Muscle of leg (tissue), 11 donors: ENCODE results near the gene GRSF1. TPM values are rescaled to one million over a fixed set of nuclear protein-coding genes. Genes with fewer than 3 reads are reported as not detected.

Source experiments
- DNase-seq: peaks from one replicate; pipeline ENCODE4 v3.0.0; 2013
- H3K27ac ChIP-seq: one replicate; pipeline ENCODE4 v1.5.1; 2013; ENCODE audit warnings: mild to moderate bottlenecking, low read length, control low read depth
- H3K27me3 ChIP-seq: one replicate; pipeline ENCODE4 v1.6.1; 2013; ENCODE audit warnings: low read length; ENCODE audit not compliant: control insufficient read depth, insufficient read depth
- H3K36me3 ChIP-seq: one replicate; pipeline ENCODE4 v1.6.1; 2013; ENCODE audit warnings: low read length; ENCODE audit not compliant: control insufficient read depth, insufficient read depth
- H3K4me1 ChIP-seq: one replicate; pipeline ENCODE4 v1.6.1; 2013; ENCODE audit warnings: low read length; ENCODE audit not compliant: control insufficient read depth, insufficient read depth
- H3K4me3 ChIP-seq: one replicate; pipeline ENCODE4 v1.5.1; 2013; ENCODE audit warnings: low read length, control low read depth
- H3K9me3 ChIP-seq: replicated peaks from 2 replicates; pipeline ENCODE4 v1.6.1; 2013; ENCODE audit warnings: low read depth, low read length; ENCODE audit not compliant: control insufficient read depth
- WGBS: methylation state at CpG from one replicate; pipeline ENCODE4 v1.1.5; 2013; ENCODE audit warnings: missing lambda C conversion rate; ENCODE audit not compliant: insufficient coverage; 5-methylcytosine and 5-hydroxymethylcytosine counted together
- polyA plus RNA-seq, 8 donors: library from polyadenylated mRNA; unstranded; fragments of 120-200 nt; gene quantifications; one replicate each; pipeline versions ENCODE4 v1.2.1 to v1.2.3, GENCODE V29; 2013; ENCODE audit warnings: inconsistent platforms in 1 of 8, low replicate concordance in 1 of 8; ENCODE audit not compliant: insufficient read length in 8 of 8, insufficient read depth in 1 of 8
- total RNA-seq: library from RNA; stranded (reverse); fragments of 120-200 nt; gene quantifications from one replicate; pipeline ENCODE4 v1.2.4, GENCODE V29; 2013

Gene GRSF1
- total and polyA plus RNA-seq, 9 donors, result 115 to 198 (median 148) TPM

DNA sequence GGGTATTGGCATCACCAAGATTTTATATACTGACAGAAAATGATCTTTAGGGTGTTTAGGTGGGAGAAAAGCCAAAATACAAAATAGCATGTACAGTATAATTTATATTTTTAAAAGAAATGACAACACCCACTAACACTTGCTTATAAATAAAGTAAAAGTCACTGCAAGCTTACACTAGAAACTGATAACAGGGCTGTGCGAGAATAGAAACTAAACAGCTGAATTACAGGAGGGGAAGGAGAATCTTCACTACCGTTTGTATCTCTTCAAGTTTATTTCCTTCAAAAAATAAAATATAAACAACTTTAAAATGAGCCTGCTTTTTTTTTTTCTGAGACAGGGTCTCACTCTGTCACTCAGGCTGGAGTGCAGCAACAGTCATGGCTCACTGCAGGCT lies 22.8 kb downstream of the GRSF1 start:
- WGBS, result no CpG with 5 or more reads among the region's 2 CpGs

DNA sequence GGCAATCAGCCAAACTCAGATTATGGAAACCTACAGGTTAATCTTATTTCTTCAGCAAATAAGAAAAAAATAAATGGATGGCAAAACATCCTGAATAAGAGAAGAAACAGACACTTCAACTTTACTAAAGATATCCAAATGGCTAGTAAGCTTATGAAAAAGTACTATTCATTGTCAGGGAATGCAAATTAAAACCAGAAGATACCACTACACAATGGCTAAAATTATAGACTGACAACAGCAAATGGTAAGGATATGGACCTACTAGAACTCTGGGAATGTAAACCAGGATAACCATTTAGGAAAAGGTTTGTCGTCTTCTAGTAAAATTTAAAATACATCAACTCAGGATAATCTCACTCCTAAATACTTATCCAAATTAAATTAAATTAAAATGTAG lies 24.3 kb downstream of the GRSF1 start:
- no peak overlapping the region for H3K27ac ChIP-seq
- no peak for DNase-seq
- no CpG with 5 or more reads among the region's 1 CpG for WGBS
- no peaks in the 10 kb centered on the region for H3K4me1 ChIP-seq
- H3K36me3 ChIP-seq, result peaks cover 7% of the 10 kb centered on the region
- no peaks in the 10 kb centered on the region for H3K9me3 ChIP-seq
- H3K4me3 ChIP-seq, result no peak overlapping the region
- no peaks in the 10 kb centered on the region for H3K27me3 ChIP-seq

More for the DNA sequence above, 22.8 kb downstream of the GRSF1 start:
- H3K9me3 ChIP-seq, result no peaks in the 10 kb centered on the region
- no peaks in the 10 kb centered on the region for H3K27me3 ChIP-seq
- H3K36me3 ChIP-seq, result peaks cover 13% of the 10 kb centered on the region
- no peak for DNase-seq
- no peak overlapping the region for H3K27ac ChIP-seq
- no peak overlapping the region for H3K4me3 ChIP-seq
- no peaks in the 10 kb centered on the region for H3K4me1 ChIP-seq

DNA sequence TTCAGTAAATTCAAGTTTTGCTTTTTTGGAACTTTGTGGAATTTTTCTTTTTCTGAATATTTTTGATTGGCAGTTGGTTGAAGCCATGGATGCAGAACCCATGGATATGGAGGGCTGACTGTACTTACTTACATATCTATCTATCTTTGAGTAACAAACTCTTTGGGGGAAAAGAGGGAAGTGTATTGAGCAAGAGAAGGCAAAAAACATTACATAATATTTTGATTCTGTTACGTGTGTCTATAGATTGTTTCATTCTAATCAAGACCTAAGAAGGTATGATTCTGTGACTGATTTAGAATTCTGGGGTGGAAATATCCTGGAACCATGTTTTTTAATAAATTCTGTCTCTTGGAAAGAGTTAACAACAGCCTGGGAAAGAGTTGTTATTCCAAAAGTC lies 31.5 kb downstream of the GRSF1 start:
- Histone ChIP-seq H3K27ac (no peak overlapping the region), H3K9me3 (no peaks in the 10 kb centered on the region), H3K4me1 (no peaks in the 10 kb centered on the region), H3K27me3 (no peaks in the 10 kb centered on the region), H3K36me3 (peaks cover 11% of the 10 kb centered on the region), H3K4me3 (no peak overlapping the region)
- no CpG with 5 or more reads among the region's 1 CpG for WGBS
- DNase-seq, result no peak

DNA sequence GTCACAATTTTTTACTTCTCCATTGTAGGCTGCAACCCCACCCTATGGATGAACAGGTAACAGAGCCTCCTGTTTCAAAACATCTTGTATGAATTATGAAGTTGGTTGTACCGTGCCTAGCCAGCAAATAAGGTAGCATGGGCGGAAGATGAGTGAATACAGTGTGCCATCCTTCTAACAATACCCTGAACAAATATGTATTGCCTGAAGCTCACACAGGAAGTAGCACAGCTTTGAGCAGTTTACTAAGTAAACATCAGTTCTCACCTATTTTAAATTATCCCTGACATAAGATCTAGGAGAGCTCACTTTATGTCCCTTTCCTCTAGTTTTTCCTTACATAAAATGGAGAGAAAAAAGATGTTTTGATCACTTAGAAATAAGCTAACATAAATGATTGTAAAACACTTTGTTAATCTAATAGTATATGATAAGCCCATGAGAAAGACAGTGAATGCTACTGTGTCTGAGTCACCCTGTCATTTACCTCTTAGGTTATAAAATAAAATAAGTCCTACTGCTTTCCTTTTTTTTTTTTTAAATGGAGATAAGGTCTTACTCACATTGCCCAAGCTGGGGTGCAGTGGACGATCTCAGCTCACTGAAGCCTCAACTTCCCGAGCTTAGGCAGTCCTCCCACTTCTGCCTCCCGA lies 36.6 kb downstream of the GRSF1 start:
- peaks cover 14% of the 10 kb centered on the region for H3K36me3 ChIP-seq
- H3K4me1 ChIP-seq, result no peaks in the 10 kb centered on the region
- WGBS, result 87% methylated on average over 3 of the region's 5 CpGs
- no peaks in the 10 kb centered on the region for H3K27me3 ChIP-seq
- no peak overlapping the region for H3K27ac ChIP-seq
- DNase-seq, result no peak
- H3K4me3 ChIP-seq, result no peak overlapping the region
- H3K9me3 ChIP-seq, result no peaks in the 10 kb centered on the region

DNA sequence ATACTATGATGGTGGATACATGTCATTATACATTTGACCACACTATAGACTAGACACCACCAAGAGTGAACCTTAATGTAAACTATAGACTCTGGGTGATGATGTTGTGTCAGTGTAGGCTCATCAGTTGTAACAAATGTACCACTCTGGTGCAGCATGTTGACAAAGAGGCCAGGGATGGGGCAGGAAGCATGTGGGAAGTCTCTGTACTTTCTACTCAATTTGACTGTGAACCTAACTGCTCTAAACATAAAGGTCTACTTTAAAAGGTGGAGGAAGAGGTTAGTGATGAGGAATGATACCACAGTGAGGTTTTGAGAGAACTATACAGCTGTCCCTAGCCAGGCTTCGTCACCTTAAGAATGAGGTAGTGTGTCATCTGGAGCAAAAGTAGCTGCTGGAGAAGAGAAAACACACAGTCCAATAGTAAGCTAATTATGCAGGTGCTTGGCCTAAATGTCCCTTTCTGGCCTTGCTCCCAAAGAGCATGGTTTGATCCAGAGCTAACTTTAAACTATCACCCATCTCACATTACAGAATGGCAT lies 38.4 kb downstream of the GRSF1 start:
- 88% methylated on average over 1 of the region's 1 CpG for WGBS
- H3K36me3 ChIP-seq, result peaks cover 12% of the 10 kb centered on the region
- no peak overlapping the region for H3K4me3 ChIP-seq
- no peak overlapping the region for H3K27ac ChIP-seq
- no peak for DNase-seq
- no peaks in the 10 kb centered on the region for H3K4me1 ChIP-seq
- no peaks in the 10 kb centered on the region for H3K9me3 ChIP-seq
- no peaks in the 10 kb centered on the region for H3K27me3 ChIP-seq

DNA sequence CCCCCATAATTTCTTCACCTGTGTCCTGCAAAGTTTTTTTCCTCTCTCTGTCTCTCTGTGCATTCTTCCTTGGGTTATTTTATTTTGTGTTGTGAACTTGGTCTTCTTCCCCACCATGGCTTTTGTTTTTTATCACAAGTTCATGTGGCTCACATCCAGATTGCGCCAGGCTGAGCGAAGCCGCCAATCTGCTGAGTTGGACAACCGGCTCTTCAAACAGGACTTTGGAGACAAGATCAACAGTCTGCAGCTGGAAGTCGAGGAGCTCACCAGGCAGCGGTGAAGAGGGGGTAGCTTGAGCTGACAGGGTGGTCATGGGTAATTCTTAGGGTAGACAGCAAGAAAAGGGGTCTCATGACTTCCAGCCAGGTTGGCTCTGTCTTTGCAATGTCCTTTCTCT lies 46.1 kb downstream of the GRSF1 start:
- peaks cover 25% of the 10 kb centered on the region for H3K36me3 ChIP-seq
- WGBS, result 98% methylated on average over 6 of the region's 6 CpGs
- H3K27ac ChIP-seq, result no peak overlapping the region
- no peaks in the 10 kb centered on the region for H3K4me1 ChIP-seq
- H3K27me3 ChIP-seq, result no peaks in the 10 kb centered on the region
- H3K4me3 ChIP-seq, result no peak overlapping the region
- no peak for DNase-seq
- H3K9me3 ChIP-seq, result no peaks in the 10 kb centered on the region

DNA sequence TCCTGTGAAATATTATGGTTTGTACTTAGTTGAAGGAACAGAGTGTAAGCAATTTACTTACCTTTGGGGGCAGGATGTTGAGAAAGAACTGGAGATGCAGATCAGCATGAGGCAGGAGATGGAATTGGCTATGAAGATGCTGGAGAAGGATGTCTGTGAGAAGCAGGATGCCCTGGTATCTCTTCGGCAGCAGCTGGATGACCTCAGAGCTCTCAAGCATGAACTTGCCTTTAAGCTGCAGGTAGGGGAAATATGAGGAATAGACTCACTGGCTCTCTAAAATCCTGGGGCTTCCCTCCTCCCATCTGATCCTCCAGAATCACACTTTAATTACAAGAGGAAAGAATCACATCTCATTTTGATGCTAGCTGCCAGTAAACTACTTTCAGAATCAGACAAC lies 51.0 kb downstream of the GRSF1 start:
- 100% methylated on average over 1 of the region's 1 CpG for WGBS
- no peak overlapping the region for H3K27ac ChIP-seq
- H3K4me1 ChIP-seq, result no peaks in the 10 kb centered on the region
- peaks cover 19% of the 10 kb centered on the region for H3K36me3 ChIP-seq
- H3K4me3 ChIP-seq, result no peak overlapping the region
- no peaks in the 10 kb centered on the region for H3K27me3 ChIP-seq
- no peaks in the 10 kb centered on the region for H3K9me3 ChIP-seq
- no peak for DNase-seq

DNA sequence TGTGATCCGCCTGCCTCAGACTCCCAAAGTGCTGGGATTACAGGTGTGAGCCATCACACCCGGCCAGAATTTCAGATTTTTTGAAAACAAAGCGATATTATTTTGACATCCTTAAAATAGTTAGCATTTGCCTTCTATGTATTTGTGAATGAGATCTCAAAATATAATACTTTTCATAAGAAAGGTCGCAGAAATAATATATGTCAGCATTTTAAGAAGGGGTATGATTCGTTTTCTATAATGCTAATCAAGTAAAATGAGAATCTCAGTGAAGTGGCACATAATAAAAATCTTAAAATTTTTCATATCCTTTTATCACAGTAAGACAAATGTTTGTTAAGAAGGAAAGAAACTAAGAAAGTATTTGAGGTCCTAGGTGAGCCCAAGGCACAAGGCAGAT lies 52.2 kb downstream of the GRSF1 start:
- 100% methylated on average over 1 of the region's 5 CpGs for WGBS
- H3K27me3 ChIP-seq, result no peaks in the 10 kb centered on the region
- no peak overlapping the region for H3K4me3 ChIP-seq
- no peaks in the 10 kb centered on the region for H3K4me1 ChIP-seq
- no peak overlapping the region for H3K27ac ChIP-seq
- DNase-seq, result no peak
- H3K9me3 ChIP-seq, result no peaks in the 10 kb centered on the region
- peaks cover 16% of the 10 kb centered on the region for H3K36me3 ChIP-seq

DNA sequence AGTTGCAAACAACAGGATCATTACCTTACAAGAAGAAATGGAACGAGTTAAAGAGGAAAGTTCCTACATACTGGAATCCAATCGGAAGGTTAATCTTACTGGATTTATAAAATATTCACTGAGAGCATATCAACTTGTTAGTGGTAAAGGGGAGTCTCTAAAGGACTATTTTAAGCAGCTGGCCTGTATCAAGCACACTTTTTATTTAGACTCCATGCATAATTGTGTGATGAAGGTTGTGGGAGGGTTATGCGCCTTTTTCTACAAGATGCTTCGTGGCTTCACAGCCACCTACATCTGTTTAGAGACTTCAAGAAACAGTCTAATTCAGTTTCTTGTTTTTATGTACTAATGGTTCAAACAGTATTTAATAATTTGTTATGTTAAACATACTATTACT lies 56.6 kb downstream of the GRSF1 start:
- Histone ChIP-seq H3K27ac (no peak overlapping the region), H3K9me3 (no peaks in the 10 kb centered on the region), H3K4me1 (no peaks in the 10 kb centered on the region), H3K4me3 (no peak overlapping the region), H3K27me3 (no peaks in the 10 kb centered on the region), H3K36me3 (peaks cover 20% of the 10 kb centered on the region)
- WGBS, result no CpG with 5 or more reads among the region's 4 CpGs
- DNase-seq, result no peak

DNA sequence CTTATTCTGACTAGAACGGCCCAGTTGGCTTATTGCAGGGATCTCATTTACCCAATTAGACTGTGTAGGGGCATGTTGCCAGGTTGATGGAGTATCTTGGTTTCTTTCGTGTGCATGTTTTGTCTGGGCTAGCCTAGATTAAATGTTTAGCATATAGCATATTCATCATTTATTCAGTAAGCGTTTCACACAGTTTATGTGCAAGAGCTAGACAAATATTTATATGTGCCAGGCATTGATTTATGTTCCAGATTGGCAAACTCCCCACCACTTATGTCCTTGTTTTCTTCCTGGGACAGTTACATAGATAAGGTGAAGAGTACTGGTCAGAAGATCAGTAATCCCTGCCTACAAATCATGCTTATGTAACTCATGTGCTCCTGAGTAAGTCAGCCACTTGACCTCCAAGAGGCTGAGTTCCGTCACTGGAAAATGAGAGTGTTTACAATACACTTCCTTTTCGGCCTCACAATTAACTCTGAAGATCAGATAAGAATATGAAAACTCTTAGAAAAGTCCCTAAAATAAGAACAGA lies 60.7 kb downstream of the GRSF1 start:
- no peaks in the 10 kb centered on the region for H3K4me1 ChIP-seq
- no peak for DNase-seq
- no peaks in the 10 kb centered on the region for H3K27me3 ChIP-seq
- no peak overlapping the region for H3K4me3 ChIP-seq
- WGBS, result no CpG with 5 or more reads among the region's 5 CpGs
- peaks cover 19% of the 10 kb centered on the region for H3K36me3 ChIP-seq
- H3K27ac ChIP-seq, result no peak overlapping the region
- H3K9me3 ChIP-seq, result no peaks in the 10 kb centered on the region
